GM19468 (cell line): Measurements from ENCODE around the gene KLHL24.
"Not testable (repeated sequence)": the region's sequence is repeated elsewhere in the genome, so short reads cannot be mapped to it uniquely, and the experiment has no call there.

Experiments
- ATAC-seq: cut with Tn5 transposase; IDR thresholded peaks from one replicate; pipeline ENCODE4 v1.9.1; 2021; ENCODE audit warnings: mild to moderate bottlenecking, moderate library complexity, moderate number of reproducible peaks; ENCODE audit not compliant: unreplicated experiment; ENCODE audit errors: extremely low read depth

The KLHL24 gene, protein sequence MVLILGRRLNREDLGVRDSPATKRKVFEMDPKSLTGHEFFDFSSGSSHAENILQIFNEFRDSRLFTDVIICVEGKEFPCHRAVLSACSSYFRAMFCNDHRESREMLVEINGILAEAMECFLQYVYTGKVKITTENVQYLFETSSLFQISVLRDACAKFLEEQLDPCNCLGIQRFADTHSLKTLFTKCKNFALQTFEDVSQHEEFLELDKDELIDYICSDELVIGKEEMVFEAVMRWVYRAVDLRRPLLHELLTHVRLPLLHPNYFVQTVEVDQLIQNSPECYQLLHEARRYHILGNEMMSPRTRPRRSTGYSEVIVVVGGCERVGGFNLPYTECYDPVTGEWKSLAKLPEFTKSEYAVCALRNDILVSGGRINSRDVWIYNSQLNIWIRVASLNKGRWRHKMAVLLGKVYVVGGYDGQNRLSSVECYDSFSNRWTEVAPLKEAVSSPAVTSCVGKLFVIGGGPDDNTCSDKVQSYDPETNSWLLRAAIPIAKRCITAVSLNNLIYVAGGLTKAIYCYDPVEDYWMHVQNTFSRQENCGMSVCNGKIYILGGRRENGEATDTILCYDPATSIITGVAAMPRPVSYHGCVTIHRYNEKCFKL

DNA sequence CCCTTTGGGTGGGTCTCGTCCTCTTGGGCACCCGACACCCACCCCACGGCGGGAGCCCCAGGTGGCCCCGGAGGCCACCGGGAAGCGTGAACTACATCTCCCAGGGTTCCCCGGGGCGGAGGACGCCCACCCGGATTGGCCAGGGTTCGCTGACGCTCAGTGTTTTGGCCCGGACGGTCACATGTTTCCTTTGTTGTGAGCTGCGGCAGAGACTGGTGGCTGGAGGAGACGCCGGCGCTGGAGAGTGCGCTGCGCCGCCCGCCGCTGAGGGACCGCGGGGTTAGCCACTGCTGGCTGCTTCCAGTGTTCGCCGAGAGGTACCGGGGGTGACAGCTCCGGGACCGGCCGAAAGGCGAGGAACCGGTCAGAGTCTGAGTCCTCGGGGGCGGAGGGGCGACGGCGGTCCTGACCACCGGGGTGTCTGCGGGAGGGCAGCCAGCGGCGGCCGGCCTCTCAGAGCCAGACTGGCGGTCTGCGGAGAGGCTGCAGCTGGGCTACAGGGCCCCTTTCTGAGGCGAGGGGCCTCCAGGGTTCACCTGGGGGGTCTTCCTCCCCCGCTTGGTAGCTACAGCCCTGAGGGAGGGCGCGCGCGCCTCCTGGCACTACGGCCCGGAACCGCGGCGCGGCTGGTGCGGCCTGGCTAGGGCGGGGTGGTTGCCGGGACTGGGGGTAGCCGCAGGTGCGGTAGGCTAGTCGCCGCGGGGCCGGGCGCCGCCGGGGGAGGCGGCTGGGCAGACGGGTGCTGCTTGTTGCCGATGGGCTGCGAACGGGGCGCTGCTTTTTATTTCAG, at the start of gene KLHL24:
TSS of gene KLHL24 (plus strand) at position 193 of the 790 bp plus-strand sequence. CDS start 14,734 bp downstream, outside the sequence.
- peak; percentile 55 for ATAC-seq

DNA sequence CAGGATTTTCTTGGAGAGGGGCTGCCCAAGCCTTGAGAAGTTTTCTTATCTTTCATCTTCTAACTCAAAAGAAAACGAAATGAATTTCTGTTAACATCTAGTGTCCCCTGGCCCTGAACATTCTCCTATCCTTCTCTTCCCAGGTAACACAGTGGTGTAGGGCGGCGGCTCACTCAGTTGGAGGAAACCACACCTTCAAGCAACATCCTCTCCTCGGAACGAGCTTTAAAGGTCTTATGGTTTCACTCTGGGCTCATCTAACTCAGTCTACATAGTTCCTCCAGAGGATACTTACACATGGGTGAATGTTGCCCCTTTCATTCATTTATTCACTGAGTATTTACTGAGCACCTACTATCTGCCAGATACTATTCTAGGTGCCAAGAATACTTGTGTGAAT, 48.9 kb upstream of the KLHL24 start:
- ATAC-seq, result no peak

DNA sequence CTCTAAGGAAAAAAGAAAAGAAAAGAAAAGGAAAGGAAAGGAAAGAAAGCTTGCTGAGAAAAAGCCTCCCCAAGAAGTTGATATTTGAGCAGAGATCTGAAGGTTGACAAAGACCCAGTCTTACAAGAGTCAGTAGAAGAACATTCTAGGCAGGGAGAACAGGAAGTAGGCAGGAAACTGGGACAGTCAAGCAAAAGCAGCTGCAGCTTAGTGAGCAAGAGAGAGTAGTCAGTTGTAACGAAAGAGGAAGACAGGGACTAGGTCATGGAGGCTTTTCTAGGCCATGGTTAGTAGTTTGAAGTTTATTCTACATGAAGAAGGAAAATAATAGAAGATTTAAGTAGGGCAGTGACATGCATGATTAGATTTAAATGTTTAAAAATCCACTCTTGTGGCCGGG, 48.1 kb upstream of the KLHL24 start:
- no peak for ATAC-seq

DNA sequence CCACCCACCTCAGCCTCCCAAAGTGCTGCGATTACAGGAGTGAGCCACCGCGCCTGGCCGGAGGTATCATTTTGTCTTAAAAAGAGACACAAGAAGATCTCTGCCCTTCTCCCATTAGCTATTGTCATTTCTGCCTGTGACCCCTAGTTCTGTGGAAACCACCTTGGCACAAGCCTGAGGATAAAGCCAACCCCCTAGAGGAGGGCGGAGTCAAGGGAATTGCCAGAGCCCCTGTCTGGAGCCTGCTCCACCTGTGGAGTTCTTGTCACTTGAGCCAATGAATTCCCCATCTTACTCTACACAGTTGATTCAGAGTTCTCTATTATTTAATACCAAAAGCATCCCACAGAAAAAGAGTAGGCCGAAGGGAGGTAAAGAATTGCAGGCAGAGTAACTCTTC, 45.0 kb upstream of the KLHL24 start:
- no peak for ATAC-seq

DNA sequence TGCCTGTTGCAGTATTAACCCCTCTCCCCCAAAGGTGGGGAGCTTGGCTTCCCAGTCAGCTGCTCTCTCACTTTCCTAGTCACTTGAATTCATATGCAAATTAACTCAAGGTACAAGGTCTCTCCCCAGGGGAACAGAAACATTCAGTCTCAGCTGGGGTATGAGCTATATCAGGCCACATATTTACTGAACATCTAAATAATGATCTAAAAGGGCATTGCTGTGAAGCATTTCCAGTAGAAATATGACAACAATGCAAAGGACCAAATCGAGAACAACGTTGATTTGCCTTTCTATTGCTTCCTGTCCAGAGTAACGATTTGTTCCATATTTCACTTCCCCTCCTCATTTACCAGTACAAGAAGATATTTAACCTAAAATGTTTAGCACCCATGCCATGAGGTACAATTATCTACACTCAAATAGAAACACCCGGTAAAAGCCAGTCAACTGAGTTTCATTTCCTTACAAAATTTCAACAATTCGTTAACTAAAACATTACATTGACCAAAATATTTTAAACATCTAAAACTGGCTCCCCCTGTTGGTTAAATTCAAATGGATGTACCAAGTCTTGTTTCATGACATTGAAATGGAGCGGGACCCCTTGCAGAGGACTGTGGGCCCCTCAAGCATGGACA, 43.4 kb upstream of the KLHL24 start:
- peak; percentile 93 for ATAC-seq

DNA sequence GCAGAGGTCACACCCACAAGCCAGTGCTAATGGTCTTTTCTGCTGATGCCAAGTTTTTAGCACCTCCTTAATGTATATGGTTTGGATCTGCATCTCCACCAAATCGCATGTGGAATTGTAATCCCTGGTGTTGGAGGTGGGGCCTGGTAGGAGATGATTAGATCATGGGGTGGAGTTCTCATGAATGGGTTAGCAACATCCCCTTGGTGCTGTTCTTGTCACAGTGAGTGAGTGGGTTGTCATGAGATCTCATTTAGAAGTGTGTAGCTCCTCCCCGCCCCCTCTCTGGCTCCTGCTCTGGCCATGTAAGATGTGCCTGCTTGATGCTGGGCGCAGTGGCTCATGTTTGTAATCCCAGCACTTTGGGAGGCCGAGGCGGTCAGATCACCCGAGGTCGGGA, 42.6 kb upstream of the KLHL24 start:
- no peak for ATAC-seq

DNA sequence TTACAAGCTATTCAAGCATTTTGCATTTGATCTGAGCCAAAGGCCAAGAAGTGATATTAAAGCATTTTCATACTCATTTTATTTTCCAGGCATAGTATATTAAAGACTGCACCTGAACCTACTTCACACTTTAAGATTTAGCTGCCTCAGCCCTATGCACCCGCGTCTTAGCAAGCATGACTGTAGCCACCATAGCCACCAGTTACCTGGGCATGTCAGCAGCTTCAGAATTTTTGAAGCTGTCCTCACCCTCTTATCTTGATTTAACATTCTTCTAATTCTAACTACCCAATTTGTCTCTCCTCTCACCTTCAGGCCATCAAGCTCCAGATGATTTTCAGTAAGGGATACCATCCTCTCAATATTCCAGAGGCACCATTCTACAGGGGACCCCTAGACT, 40.8 kb upstream of the KLHL24 start:
- no peak for ATAC-seq

DNA sequence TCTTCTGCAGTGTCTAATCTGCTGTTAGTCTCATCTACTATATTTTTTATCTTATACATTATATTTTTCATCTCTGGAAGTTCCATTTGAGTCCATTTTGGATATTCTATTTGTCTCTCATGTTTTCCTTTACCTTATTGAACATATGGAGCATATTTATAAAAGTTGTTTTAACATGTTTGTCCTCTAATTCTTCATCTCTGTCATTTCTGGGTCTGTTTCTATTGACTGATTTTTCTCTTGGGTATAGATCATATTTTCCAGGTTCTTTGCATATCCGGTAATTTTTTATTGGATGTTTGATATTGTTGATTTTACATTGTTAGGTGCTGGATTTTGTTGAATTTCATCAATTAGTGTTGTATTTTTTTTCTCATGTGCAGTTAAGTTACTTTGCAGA, 37.5 kb upstream of the KLHL24 start:
- ATAC-seq, result no peak

DNA sequence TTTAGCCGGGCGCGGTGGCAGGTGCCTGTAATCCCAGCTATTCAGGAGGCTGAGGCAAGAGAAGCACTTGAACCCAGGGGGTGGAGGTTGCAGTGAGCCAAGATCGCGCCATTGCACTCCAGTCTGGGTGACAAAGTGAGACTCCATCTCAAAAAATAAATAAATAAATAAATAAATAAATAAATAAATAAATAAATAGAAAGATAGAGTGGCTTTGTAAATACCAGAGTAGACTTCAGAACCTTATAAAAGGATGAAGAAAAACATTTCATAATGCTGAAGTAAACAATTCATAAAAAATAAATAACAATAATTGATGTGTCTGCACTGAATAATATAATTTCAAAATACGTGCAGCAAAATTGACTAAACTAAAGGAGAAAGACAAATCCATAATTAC, 24.1 kb upstream of the KLHL24 start:
- ATAC-seq, result not testable (repeated sequence)

DNA sequence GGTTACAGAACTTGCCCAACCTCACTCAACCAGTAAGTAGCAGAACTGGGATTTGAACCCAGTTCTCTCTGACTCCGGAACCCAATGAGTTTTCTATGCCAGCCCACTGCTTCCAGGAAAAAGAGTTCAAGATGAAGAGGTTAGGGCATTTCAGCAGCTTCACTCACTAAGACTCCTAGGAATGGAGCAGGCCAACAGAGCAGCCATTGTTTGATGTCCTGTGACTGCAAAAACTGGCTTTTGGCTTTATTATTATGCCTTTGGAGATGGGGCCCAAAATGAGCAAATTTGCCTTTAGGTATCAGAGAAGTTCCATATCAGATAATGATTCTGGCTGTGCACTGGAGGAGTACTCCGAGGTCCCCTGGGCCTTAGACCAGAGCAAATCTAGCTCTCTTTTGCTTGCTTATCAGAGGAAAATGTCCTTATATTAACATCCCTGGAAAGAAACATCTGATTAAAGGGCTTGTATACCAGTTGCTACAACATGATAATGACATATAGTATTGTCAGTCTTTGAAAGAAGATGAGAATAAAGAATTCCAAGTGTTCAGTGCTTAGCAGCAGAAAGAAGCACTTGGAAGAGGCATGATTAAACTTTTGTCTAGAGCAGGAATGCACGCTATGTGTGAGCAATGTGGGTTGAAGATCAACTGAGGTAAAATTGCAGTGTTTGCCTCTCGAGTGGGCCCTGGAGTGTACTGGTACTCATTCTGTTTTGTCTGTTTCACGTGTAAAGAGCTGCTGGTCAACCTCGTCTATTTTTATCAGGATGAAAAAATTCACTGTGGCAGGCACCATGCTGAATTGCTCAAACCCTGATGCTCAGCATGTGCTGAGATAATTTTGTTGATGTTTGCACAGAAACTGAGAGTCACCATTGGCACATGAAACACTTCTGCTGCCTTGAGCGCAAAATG, 21.8 kb upstream of the KLHL24 start:
- ATAC-seq, result no peak

DNA sequence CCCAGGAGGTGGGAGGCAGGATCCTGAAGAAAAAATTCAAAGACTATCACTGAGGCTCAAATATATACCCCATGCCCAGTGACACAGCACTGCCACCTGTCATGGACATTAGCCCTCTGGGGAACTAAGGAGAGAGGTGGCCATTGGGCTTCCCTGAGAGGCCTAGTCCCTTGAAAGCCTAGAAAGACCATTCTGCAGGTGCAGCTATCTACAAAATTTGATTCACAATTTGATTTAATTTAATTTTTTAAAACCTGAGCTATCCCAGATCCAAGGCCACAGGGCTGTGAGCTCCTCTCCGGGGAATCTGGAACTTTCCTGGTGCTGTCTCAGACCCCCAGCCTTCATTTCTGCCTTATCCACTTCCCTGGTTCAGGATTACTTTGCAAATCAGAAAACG, 16.9 kb upstream of the KLHL24 start:
- no peak for ATAC-seq

DNA sequence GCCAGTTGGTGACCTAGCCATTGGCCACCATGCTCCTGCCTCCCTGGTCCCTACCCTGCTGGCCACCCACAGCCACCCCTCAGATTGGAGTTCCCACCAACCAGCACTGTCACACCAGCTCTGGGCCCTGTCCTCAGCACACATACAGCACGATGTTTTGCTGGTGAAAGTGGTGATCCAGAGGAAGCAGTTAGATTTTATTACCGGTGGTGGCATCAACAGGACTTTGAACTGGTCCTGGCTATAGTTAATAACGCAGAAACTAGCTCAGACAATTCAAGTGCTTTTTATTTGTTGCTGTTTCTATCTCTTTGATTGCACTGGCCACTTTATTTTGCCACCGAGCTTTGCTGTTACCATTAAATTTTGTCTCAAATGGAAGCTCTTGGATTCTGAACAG, 16.4 kb upstream of the KLHL24 start:
- ATAC-seq, result no peak

DNA sequence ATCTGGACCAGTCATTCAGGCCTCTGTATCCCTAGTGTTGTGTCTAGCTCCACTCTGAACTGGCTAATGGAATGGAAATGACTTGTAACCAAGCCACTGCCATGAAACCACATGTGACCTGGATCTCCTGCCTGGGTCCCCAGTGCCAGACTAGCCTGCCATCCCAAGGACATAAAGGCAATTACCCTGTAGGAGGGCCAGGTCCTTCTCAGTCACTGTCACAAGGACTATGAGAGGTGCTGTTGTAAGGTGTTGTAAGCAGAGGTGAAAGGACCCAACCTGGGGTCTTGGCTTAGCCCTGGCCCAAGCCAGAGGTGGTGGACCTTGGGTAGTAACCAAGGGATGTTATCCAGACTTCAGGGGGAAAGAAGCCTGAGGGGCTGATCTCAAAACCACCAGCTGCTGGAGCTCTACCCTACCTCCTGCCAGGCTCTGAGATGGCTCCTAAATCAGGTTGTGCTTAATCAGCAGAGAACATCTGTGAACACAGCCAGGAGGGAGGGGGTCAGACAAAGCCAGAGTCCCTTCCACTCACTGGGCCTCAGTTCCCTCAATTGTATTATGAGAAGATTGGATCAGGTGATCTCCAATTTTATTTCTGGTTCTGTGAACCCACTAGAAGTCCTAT, 15.7 kb upstream of the KLHL24 start:
- ATAC-seq, result no peak

DNA sequence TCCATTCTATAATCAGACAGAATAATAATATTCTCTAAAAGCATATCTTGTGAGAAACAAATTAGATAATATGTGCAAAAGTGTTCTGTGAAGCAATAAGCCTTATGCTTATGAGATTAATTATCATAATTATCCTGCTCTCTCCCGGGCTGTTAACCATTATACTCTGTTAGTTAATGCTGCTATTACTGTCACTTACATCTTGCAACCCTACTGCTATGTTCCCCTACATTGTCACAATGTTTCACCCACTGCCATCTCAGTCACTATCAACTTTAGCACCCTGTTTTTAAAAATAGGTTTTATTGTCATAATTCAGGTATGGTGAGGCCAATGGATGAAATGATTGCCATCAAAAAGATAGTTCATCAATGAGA, 15.2 kb upstream of the KLHL24 start:
- ATAC-seq, result no peak

DNA sequence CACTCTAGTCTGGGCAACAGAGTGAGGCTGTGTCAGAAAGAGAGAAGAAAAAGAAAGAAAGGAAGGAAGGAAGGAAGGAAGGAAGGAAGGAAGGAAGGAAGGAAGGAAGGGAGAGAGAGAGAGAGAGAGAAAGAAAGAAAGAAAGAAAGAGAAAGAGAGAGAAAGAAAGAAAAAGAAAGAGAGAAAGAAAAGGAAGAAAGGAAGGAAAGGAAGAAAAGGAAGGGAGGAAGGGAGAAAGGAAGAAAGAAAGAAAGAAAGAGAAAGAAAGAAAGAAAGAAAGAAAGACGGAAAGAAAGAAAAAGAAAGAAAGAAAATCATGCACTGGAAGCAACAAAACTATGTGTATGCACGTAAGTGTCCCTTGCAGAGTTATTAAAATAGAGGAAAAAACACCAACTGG, 12.9 kb upstream of the KLHL24 start:
- not testable (repeated sequence) for ATAC-seq

DNA sequence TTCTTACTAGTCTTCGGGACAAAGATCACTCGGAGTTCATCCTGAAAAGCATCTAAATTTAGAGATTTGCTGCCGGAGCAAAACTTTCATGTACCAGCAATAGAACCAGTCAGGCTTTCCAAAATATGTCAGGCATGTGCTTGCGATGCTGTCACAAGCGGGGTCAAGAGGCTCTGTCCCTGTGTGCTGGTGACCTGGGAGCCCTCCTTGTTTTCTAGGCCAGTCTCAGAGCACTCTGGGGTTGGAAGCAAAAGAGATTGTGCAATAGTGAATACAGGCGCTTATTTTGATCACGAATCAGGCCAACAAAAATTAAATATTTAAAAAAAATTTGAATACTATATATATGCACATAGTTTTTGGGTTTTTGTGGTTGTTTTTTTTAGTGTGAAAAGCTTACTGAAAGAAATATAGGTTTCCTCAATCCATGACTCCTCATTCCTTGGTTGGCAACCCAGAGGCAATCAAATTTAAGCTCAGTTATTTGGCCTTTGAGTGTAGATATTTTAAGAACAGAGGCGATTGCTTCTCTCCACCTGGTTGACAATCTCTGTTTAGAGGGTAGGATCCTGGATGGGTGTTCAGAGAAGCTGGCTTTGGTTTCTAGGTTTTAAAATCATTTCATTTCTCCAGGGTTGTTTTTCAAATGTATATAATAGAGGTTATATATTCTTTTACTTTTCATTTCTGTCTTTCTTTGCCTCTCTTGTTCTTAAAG, 8.4 kb upstream of the KLHL24 start:
- no peak for ATAC-seq

DNA sequence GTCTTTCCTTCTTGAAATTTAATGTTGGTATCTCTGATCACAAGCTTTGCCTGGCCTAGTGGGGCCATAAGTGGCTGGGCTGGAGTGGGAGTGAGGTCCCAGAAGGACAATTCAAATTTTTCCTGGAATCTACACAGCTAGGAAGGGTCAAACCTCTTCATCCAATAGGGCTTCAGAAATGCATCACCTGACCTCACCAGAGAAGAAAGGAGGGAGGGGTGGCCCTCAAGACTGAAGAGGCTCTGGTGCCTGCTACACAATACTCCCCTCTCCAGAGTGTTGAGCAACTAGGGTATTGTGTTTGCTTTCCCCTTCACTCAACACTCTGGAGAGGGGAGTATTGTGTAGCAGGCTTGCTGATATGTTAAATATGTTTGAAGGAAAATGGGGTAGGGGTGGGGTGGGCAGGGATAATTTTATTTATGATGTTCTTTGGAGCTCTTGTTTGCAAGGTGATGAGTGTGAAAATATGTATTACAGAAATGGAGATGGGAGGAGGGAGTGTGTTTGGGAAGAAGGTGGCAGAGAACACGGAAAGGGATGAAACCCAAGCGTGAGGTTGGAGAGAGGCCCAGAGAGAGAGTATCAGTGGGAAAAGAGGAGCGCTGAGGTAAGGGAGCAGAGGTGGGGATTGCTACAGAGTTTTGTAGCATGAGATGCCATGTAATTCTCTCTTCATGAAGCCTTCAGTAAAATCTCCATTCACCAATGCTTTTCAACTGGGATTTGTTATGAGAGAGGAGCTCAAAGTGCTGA, 5.7 kb upstream of the KLHL24 start:
- no peak for ATAC-seq

DNA sequence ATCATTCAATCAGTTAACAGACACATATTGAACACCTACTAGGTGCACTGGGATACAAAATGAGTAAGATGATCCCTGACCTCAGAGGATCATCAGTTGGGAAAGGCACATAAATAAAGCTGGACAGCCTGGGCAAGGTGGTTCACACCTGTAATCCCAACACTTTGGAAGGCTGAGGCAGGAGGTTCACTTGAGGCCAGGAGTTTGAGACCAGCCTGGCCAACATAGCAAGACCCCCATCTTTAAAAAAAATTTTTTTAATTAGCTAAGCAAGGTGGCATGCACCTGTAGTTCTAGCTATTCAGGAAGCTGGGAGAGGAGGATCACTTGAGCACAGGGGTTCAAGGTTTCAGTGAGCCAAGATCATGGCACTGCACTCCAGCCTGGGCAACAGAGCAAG, 3.7 kb upstream of the KLHL24 start:
- no peak for ATAC-seq
